Measurements from ENCODE around the gene PI16. TPM values are rescaled to one million over a fixed set of nuclear protein-coding genes. Genes with fewer than 3 reads are reported as not detected.

The PI16 gene
- total RNA-seq, 1 donor from 2014 or later, result not detected

GRCh38 chr6:36920546-36920945, 34.0 kb upstream of the PI16 start:
- DNase-seq (ENCODE audit: low read depth), result no peak
- H3K4me3 ChIP-seq (ENCODE audit: low read depth, low read length), result no peak overlapping the region
- no peak for TF ChIP-seq CTCF (conservative IDR thresholded peaks at IDR 0.05; ENCODE audit: low read depth, low read length)

GRCh38 chr6:36924131-36924530, 30.4 kb upstream of the PI16 start:
- TF ChIP-seq CTCF (conservative IDR thresholded peaks at IDR 0.05; ENCODE audit: low read depth, low read length), result no peak
- no peak for DNase-seq (ENCODE audit: low read depth)
- no peak overlapping the region for H3K4me3 ChIP-seq (ENCODE audit: low read depth, low read length)

GRCh38 chr6:36924778-36925374, 29.7 kb upstream of the PI16 start:
- H3K4me3 ChIP-seq (ENCODE audit: low read depth, low read length), result no peak overlapping the region
- DNase-seq (ENCODE audit: low read depth), result no peak
- no peak for TF ChIP-seq CTCF (conservative IDR thresholded peaks at IDR 0.05; ENCODE audit: low read depth, low read length)

DNA sequence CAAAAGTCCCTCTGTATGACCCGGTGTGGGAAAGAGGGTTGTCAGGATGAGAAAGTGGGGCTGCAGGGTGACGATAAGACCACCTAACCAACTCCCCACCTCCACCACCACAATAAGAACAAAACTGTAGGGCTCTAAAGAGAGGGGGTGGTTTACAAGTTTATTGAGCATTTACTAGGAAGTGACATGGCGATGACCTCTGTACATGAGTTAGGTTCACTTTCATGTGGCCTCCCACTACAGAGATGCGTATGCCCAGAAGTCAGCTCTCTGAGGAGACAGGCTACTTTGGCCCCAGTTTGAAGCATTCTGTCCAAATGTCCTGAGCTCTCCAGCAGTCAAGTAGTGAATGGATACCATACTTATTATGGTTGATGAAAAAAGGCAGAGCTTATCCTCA, 28.7 kb upstream of the PI16 start:
- DNase-seq (ENCODE audit: low read depth), result no peak
- no peak for TF ChIP-seq CTCF (conservative IDR thresholded peaks at IDR 0.05; ENCODE audit: low read depth, low read length)
- H3K4me3 ChIP-seq (ENCODE audit: low read depth, low read length), result no peak overlapping the region

GRCh38 chr6:36926708-36927513, 27.6 kb upstream of the PI16 start:
- DNase-seq (ENCODE audit: low read depth), result no peak
- no peak overlapping the region for H3K4me3 ChIP-seq (ENCODE audit: low read depth, low read length)
- no peak for TF ChIP-seq CTCF (conservative IDR thresholded peaks at IDR 0.05; ENCODE audit: low read depth, low read length)

- DNase-seq (ENCODE audit: low read depth), result no peak
- TF ChIP-seq CTCF (conservative IDR thresholded peaks at IDR 0.05; ENCODE audit: low read depth, low read length), result no peak
These were observed 26.6 kb upstream of the PI16 start for GRCh38 chr6:36927691-36928546.

More at GRCh38 chr6:36927691-36928546, 26.6 kb upstream of the PI16 start:
- no peak overlapping the region for H3K4me3 ChIP-seq (ENCODE audit: low read depth, low read length)

All from epithelial cell of proximal tubule (primary cell).